ENCODE results near the gene POT1. TPM values are rescaled to one million over a fixed set of nuclear protein-coding genes. Genes with fewer than 3 reads are reported as not detected.
"Not testable (repeated sequence)": the region's sequence is repeated elsewhere in the genome, so short reads cannot be mapped to it uniquely, and the experiment has no call there.

POT1 gene, protein sequence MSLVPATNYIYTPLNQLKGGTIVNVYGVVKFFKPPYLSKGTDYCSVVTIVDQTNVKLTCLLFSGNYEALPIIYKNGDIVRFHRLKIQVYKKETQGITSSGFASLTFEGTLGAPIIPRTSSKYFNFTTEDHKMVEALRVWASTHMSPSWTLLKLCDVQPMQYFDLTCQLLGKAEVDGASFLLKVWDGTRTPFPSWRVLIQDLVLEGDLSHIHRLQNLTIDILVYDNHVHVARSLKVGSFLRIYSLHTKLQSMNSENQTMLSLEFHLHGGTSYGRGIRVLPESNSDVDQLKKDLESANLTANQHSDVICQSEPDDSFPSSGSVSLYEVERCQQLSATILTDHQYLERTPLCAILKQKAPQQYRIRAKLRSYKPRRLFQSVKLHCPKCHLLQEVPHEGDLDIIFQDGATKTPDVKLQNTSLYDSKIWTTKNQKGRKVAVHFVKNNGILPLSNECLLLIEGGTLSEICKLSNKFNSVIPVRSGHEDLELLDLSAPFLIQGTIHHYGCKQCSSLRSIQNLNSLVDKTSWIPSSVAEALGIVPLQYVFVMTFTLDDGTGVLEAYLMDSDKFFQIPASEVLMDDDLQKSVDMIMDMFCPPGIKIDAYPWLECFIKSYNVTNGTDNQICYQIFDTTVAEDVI
- 10 to 100 TPM; 21.3 to 37.0 (median 26.3) TPM for total RNA-seq
- 10 to 100 TPM in 2 of 3 donors, 1 to 10 TPM in 1; 9.4 to 11.5 (median 11.0) TPM for polyA plus RNA-seq
- long read RNA-seq, donor 1, full-length matches to known transcripts: 1 of 1 reads
- long read RNA-seq, donor 1, partial matches to known transcripts: 0 of 1 reads
- long read RNA-seq, donor 1, other reads (novel, unspliced or antisense): 0 of 1 reads
- long read RNA-seq, donor 2, full-length matches to known transcripts: 1 of 1 reads
- long read RNA-seq, donor 2, partial matches to known transcripts: 0 of 1 reads
- long read RNA-seq, donor 2, other reads (novel, unspliced or antisense): 0 of 1 reads

DNA sequence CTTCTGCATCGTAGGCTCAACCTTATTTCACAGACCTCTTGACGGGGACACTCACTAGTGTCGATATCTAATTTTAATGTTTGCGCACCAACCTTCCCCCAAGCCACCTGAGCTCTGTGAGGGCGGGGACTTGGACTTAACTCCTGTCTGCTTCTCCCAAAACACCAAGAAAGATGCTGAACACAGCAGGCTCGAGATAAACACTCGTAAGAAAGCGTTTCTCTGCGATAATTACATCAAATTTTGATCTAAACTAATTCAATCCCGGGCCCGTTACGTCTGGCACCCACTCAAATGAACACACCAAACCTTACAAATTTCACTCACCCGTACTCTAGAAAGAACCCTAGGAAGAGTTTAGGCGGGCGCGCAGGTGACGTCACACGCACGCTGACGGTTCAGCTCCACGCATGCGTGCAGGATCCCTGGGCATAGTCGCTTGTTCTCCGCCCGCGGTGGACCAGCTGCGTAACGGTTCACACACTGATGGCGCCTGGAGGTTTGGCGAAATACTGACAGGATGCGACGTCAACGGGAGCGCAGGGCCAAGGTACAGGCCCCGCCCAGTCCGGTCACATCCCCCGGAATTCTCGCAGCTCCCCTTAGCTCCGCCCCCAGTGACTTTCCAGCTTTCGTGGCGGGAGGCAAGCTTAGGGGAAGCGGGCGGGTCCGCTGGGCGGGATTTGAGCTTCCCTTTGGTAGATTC lies at the start of gene POT1:
Gene POT1 (minus strand): TSS at position 359 of the 706 bp plus-strand sequence. CDS start 32,652 bp downstream, outside the sequence.
- peak within 1 kb of the TSS; percentile 37 to 73 (median 58) for H3K4me3 ChIP-seq
- peak; percentile 99 for DNase-seq
- intact Hi-C loops (cut with DNase I; ENCODE audit: low total_unique reads): no loop called here
- 0 to 1% (median 0%) methylated on average over 37 to 45 of the region's 45 CpGs for WGBS, 5 donors
- no peaks in the 10 kb centered on the region for H3K27me3 ChIP-seq (replicated peaks in 1 of 7)
- peak within 1 kb of the TSS; percentile 82 to 92 (median 90) for H3K27ac ChIP-seq
- TF ChIP-seq POLR2AphosphoS5 (IDR thresholded peaks at IDR 0.05) (peak; percentile 90 to 94 (median 92)), POLR2A (IDR thresholded peaks at IDR 0.05) (no peak)
- TF ChIP-seq, protein P1, sequence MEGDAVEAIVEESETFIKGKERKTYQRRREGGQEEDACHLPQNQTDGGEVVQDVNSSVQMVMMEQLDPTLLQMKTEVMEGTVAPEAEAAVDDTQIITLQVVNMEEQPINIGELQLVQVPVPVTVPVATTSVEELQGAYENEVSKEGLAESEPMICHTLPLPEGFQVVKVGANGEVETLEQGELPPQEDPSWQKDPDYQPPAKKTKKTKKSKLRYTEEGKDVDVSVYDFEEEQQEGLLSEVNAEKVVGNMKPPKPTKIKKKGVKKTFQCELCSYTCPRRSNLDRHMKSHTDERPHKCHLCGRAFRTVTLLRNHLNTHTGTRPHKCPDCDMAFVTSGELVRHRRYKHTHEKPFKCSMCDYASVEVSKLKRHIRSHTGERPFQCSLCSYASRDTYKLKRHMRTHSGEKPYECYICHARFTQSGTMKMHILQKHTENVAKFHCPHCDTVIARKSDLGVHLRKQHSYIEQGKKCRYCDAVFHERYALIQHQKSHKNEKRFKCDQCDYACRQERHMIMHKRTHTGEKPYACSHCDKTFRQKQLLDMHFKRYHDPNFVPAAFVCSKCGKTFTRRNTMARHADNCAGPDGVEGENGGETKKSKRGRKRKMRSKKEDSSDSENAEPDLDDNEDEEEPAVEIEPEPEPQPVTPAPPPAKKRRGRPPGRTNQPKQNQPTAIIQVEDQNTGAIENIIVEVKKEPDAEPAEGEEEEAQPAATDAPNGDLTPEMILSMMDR (IDR thresholded peaks at IDR 0.05 in 8 of 11, conservative IDR thresholded peaks at IDR 0.05 in 3 of 11): peak in 2 of 11 experiments; percentile 12 to 35
- H3K4me1 ChIP-seq: peaks cover 7 to 47% (median 19%) of the 10 kb centered on the region in 6 donors
- no peaks in the 10 kb centered on the region for H3K9me3 ChIP-seq
- H3K36me3 ChIP-seq: peaks cover 0 to 11% (median 0%) of the 10 kb centered on the region in 6 donors

DNA sequence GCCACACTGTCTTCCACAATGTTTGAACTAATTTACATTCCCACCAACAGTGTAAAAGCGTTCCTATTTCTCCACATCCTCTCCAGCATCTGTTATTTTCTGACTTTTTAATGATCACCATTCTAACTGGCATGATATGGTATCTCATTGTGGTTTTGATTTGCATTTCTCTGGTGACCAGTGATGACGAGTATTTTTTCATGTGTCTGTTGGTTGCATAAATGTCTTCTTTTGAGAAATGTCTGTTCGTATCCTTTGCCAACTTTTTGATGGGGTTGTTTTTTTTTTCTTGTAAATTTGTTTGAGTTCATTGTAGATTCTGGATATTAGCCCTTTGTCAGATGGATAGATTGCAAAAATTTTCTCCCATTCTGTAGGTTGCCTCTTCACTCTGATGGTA lies 45.5 kb upstream of the POT1 start:
- DNase-seq; intact Hi-C loops (cut with DNase I; ENCODE audit: low total_unique reads); H3K27me3 ChIP-seq (replicated peaks in 1 of 7); H3K4me3 ChIP-seq; H3K4me1 ChIP-seq; H3K36me3 ChIP-seq; H3K27ac ChIP-seq: not testable (repeated sequence)
- H3K9me3 ChIP-seq: peaks cover 0 to 11% (median 1%) of the 10 kb centered on the region in 8 donors
- 48 to 79% (median 67%) methylated on average over 3 of the region's 3 CpGs for WGBS, 5 donors

DNA sequence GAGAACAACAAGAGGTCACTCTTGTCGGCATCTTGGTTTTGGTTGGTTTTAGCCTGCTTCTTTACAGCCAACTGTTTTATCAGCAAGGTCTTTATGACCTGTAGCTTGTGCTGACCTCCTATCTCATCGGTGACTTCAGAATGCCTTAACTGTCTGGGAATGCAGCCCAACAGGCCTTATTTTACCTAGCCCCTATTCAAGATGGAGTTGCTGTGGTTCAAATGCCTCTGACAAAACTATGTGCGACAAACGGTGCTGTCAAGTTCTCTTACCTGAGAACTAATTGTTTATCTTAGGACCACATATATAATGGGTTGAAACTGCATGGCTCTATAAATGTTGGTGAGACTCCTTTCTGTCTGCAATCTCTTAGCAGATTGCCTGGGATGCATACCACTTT lies 35.9 kb upstream of the POT1 start:
- no peak for DNase-seq
- TF ChIP-seq, protein P1 (IDR thresholded peaks at IDR 0.05 in 8 of 11, conservative IDR thresholded peaks at IDR 0.05 in 3 of 11): no peak
- TF ChIP-seq POLR2A (IDR thresholded peaks at IDR 0.05) (no peak), POLR2AphosphoS5 (IDR thresholded peaks at IDR 0.05) (no peak)
- intact Hi-C loops (cut with DNase I; ENCODE audit: low total_unique reads): no loop called here
- H3K9me3 ChIP-seq: no peaks in the 10 kb centered on the region
- no peak overlapping the region for H3K27ac ChIP-seq
- H3K4me3 ChIP-seq: no peak overlapping the region
- H3K4me1 ChIP-seq: no peaks in the 10 kb centered on the region
- H3K36me3 ChIP-seq: no peaks in the 10 kb centered on the region
- WGBS, 5 donors: 88 to 96% (median 89%) methylated on average over 4 of the region's 4 CpGs
- no peaks in the 10 kb centered on the region for H3K27me3 ChIP-seq (replicated peaks in 1 of 7)

DNA sequence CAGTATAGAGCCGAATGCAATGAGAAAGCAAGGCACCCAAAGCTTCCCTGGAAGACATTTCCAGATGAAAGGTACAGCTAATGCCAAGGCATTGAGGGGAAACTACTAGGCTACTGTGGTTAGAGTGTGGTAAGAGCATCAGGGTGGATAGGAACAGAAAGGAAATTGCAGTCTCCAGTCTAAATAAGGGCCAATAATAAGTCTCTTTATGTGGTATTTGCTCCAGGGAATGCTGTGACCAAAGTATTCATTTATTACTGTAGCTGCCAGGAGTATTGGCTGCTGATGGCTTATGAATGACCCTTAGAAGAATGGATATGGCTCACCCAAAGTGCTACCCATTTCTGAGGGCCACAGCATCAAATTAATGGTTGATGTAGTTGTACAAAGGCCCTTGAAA lies 30.1 kb upstream of the POT1 start:
- Histone ChIP-seq H3K27ac (no peak overlapping the region), H3K4me1 (no peaks in the 10 kb centered on the region), H3K4me3 (no peak overlapping the region), H3K36me3 (no peaks in the 10 kb centered on the region), H3K27me3 (replicated peaks in 1 of 7) (no peaks in the 10 kb centered on the region), H3K9me3 (peaks cover 0 to 23% (median 17%) of the 10 kb centered on the region in 8 donors)
- no peak for DNase-seq
- intact Hi-C loops (cut with DNase I; ENCODE audit: low total_unique reads): no loop called here
- WGBS, 5 donors: 0 to 95% (median 52%) methylated on average over 1 of the region's 1 CpG
- TF ChIP-seq, protein P1 (IDR thresholded peaks at IDR 0.05 in 8 of 11, conservative IDR thresholded peaks at IDR 0.05 in 3 of 11): no peak
- no peak for TF ChIP-seq POLR2AphosphoS5 (IDR thresholded peaks at IDR 0.05)
- no peak for TF ChIP-seq POLR2A (IDR thresholded peaks at IDR 0.05)

DNA sequence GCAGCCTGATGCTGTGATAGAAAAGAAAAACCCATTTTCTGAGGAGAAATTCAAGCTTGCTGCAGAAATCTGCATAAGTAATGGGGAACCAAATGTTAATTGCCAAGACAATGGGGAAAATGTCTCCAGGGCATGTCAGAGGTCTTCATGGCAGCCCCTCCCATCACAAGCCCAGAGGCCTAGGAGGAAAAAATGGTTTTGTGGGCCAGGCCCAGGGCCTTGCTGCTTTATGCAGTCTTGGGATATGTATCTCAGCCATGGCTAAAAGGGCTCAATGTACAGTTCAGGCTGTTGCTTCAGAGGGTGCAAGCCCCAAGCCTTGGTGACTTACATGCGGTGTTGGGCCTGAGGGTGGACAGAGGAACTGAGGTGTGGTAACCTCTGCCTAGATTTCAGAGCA lies 28.3 kb upstream of the POT1 start:
- H3K27ac ChIP-seq; H3K27me3 ChIP-seq (replicated peaks in 1 of 7); H3K36me3 ChIP-seq; H3K4me3 ChIP-seq; DNase-seq; intact Hi-C loops (cut with DNase I; ENCODE audit: low total_unique reads); H3K4me1 ChIP-seq: not testable (repeated sequence)
- H3K9me3 ChIP-seq: peaks cover 0 to 23% (median 17%) of the 10 kb centered on the region in 8 donors
- WGBS, 5 donors: 86 to 100% (median 93%) methylated on average over 1 of the region's 1 CpG

Data from spleen (tissue), 13 donors.